ENCODE data around the gene SSR1.
"Not testable (repeated sequence)": the region's sequence is repeated elsewhere in the genome, so short reads cannot be mapped to it uniquely, and the experiment has no call there.

The SSR1 gene

GRCh38 chr6:7312616-7313504 lies at the start of gene SSR1:
TSS of gene SSR1 (minus strand) at chr6:7313199. CDS start at chr6:7313120, 79 bp downstream.
- peak; percentile 89 for DNase-seq

- not testable (repeated sequence) for DNase-seq
Measured at GRCh38 chr6:7351916-7352315, 38.9 kb upstream of the SSR1 start.

- not testable (repeated sequence) for DNase-seq
Measured at GRCh38 chr6:7350591-7350990, 37.6 kb upstream of the SSR1 start.

- not testable (repeated sequence) for DNase-seq
Measured at GRCh38 chr6:7347551-7347997, 34.6 kb upstream of the SSR1 start.

- not testable (repeated sequence) for DNase-seq
Measured at GRCh38 chr6:7344773-7345450, 31.9 kb upstream of the SSR1 start.

GRCh38 chr6:7343546-7344475 lies 30.8 kb upstream of the SSR1 start:
- no peak for DNase-seq

- DNase-seq, result no peak
Measured at GRCh38 chr6:7341989-7342742, 29.2 kb upstream of the SSR1 start.

- DNase-seq, result no peak
Measured at GRCh38 chr6:7341271-7341670, 28.3 kb upstream of the SSR1 start.

DNA sequence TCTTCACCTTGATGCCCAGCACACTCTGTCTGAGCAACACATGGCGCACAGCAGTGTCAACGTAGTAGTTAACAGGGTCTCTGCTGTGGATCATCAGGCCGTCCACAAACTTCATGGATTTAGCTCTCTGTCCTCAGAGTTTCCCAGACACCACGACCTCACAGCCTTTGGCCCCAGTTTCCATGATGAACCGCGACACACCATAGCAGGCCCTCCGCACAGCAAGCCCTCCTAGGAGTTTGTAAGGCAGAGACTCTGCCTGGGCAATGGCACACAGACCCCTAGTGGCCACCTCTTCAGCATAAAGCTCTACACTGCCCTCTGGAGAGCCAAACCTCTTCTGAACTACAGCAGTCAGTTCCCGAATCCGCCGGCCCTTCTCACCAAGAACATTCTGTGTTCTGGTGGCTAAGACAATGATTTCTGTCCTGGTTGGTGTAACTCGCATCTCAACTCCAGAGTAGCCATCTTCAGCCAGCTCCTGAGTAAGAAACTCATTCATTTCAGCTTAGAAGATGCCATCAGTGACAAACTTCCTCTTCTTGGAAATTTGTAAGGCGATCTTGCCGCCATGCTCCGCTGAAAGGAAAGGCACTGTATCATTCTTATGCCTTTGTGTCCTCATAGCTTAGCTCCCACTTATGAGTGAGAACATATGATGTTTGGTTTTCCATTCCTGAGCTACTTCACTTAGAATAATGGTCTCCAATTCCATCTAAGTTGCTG lies 26.2 kb upstream of the SSR1 start:
- not testable (repeated sequence) for DNase-seq

- no peak for DNase-seq
Measured at GRCh38 chr6:7338031-7338430, 25.0 kb upstream of the SSR1 start.

DNA sequence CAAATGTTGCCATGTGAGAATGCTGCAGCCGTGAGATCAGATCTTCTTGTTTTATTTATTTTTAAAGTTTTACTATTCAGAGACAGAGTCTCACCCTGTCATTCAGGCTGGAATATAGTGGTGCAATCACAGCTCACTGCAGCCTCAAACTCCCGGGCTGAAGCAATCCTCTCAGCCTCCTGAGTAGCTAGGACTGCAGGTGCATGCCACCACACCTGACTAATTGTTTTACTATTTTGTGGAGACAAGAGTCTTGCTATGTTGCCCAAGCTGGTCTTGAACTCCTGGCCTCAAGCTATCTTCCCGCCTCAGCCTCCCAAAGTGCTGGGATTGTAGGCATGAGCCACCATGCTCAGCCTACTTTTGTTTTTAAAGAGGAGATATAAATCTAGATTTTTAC lies 22.5 kb upstream of the SSR1 start:
- DNase-seq, result no peak

GRCh38 chr6:7334685-7335084 lies 21.7 kb upstream of the SSR1 start:
- DNase-seq, result no peak

- no peak for DNase-seq
Measured at GRCh38 chr6:7332090-7332745, 19.2 kb upstream of the SSR1 start.

GRCh38 chr6:7331452-7331851 lies 18.5 kb upstream of the SSR1 start:
- no peak for DNase-seq

DNA sequence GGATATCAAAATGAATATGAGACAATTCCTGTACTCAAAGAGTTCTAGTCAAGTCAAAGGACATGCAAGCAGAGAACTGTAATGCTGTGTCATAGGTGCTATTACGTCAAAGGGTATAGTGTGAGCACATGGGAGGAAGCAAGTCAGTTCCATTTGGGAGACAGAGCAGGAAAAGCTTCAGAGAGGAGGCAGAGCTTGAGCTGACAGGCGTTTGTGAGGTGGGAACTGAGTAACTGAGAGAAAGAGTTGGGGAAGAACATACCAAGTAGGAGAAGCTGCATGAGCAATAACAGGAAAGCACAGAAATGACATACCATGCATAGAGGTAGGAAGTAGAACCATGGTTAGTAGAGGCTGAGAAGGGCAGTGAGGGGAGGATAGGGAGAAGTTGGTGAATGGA lies 15.2 kb upstream of the SSR1 start:
- no peak for DNase-seq

DNA sequence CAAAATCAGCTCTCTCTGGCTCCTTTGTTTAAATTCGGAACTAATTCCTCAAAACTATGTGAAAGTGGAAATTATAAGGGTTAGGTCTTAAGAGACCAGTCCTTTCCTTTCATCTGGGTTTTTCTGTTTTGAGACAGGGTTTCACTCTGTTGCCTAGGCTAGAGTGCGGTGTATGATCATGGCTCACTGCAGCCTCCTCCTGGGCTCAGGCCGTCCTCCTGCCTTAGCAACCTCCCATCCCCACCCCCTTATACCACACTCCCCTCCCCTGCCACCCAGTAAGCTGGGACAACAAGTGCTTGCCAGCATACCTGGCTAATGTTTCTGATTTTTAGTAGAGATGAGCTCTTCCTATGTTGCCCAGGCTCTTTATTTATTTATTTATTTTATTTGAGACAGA lies 12.8 kb upstream of the SSR1 start:
- DNase-seq, result no peak

- no peak for DNase-seq
Measured at GRCh38 chr6:7324520-7324919, 11.5 kb upstream of the SSR1 start.

DNA sequence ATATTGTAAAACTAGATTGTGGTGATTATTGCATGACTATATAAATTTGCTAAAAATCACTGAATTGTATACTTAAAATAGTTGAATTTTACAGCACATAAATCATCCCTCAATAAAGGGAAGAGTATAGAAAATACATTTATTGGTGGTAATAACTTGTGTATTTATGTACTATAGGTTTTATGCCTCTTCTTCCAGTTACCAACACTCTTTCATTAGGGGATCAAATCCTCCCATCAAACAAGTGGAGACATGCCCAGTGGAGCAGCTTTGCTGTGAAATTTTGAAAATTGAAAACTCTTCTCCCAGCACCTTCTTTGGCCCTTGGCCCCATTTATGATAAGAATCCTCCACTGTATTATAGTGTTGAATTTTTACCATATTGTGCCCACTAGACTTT lies 10.1 kb upstream of the SSR1 start:
- DNase-seq, result no peak

DNA sequence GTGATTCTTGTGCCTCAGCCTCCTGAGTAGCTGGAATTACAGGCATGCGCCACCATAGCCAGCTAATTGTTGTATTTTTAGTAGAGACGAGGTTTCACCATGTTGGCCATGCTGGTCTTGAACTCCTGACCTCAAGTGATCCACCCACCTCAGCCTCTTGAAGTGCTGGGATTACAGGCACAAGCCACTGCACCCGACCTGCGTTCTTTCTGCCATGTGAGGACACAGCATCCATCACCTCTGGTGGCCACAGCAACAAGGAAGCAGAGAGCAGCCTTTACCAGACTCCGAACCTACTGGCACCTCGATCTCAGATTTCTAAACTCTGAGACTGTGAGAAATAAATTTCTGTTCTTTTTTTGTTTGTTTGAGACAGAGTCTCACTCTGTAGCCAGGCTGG lies 8.9 kb upstream of the SSR1 start:
- DNase-seq, result not testable (repeated sequence)

DNA sequence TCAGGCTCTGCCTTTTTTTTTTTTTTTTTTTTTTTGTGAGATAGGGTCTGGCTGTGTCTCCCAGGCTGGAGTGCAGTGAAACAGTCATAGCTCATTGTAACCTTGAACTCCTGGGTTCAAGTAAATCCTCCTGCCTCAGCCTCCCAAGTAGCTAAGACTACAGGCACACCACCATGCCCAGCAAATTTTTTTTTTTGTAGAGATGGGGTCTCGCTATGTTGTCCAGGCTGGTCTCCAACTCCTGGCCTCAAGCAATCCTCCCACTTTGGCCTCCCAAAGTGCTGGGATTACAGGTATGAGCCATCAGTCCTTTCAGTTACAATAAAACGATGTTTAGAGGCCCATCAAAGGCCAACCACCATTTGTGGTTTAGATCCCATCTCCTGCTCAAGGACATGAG lies 6.4 kb upstream of the SSR1 start:
- DNase-seq, result not testable (repeated sequence)

GRCh38 chr6:7317538-7317937 lies 4.5 kb upstream of the SSR1 start:
- no peak for DNase-seq
